HG02870 (cell line): ENCODE measurements around the gene LAPTM4A.

ENCODE experiments used
- ATAC-seq: cut with Tn5 transposase; IDR thresholded peaks from one replicate; pipeline ENCODE4 v1.9.1; 2021; ENCODE audit warnings: mild to moderate bottlenecking, moderate library complexity; ENCODE audit not compliant: unreplicated experiment

The LAPTM4A gene

DNA sequence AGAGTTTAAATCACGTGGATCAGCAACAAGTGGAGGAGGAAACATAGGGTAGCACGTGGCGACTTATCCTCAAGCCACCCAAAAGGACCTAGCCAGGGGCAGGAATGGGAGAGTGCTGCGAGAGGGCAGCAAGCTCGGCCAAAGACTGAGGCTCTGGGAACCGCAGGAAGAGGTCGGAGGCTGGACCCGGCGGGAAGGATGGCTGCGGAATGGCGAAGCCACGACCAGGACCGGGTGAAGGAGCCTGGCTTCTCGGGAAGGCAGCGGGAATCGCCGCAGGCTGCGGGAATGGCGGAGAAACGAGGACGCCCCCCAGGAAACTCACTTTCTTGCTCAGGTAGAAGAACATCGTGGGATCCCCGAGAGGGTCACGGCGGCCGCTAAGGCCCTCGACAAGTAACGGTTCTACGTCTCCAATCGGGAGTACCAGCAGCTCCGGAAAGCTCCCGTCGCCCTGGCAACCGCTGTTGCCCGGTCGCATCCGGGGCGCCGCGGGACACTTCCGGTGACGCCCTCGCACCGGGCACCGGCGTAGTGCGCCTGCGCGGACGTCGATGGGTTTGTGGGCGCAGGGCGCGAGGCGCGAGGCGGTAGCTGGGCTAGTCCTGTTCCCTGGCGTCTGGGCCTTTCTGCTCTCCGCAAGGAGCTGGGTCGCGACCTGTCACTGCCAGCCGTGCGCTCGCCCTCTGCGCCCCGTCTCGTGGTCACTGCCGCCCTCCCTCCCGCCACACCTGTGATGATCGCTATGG, 61.6 kb downstream of the LAPTM4A start, which contains the start of gene WDR35:
Gene WDR35 (minus strand): TSS at position 439 of the 749 bp plus-strand sequence. CDS start 90 bp downstream, at position 349.
- peak; percentile 90 for ATAC-seq

- no peak for ATAC-seq
Observed at GRCh38 chr2:19989342-19989666, 62.1 kb downstream of the LAPTM4A start.

GRCh38 chr2:19988600-19988999, 62.8 kb downstream of the LAPTM4A start:
- no peak for ATAC-seq

DNA sequence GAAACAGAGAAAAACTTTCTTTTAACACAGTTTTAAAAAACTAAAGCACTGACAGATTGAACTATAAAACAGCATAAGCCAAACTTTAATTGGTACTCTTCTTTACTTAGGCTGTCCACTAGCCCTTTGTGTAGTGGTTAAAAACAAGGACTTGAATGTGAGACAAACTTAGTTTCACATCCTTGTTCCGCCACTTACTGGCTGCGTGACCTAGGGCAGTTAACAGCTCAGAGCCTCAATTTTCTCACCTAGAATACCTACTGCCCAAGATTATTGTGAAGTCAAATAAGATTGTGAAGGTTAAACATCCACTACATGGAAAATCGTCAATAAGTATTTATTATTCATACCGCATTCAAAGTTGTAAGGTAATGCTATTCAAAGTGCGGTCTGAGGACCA, 63.5 kb downstream of the LAPTM4A start:
- peak; percentile 72 for ATAC-seq
